Hindlimb muscle (tissue), 1 donor: Measurements from ENCODE around the gene HSD17B13. TPM values are rescaled to one million over a fixed set of nuclear protein-coding genes. Genes with fewer than 3 reads are reported as not detected.

ENCODE experiments used
- DNase-seq: peaks from one replicate; pipeline ENCODE4 v3.0.0-alpha.2; 2013
- polyA plus RNA-seq: library from polyadenylated mRNA; unstranded; fragments of 120-200 nt; gene quantifications from one replicate; pipeline ENCODE4 v1.2.1, GENCODE V29; 2013; ENCODE audit not compliant: insufficient read length

Gene HSD17B13
- polyA plus RNA-seq, 1 donor: not detected

DNA sequence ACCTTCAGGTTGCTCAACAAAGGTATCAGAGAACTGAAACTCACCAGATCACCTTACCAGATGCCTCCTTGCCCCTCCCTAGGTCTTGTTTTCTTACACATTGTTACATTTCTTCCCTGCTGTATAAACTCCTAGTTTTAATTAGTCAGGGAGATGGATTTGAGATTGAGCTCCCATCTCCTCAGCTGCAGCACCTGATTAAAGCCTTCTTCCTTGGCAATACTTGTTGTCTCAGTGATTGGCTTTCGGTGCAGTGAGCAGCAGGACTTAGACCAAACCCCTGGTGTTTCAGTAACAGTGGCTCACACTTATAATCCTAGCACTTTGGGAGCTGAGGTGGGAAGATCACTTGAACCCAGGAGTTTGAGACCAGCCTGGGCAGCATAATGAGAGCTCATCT lies 59.8 kb downstream of the HSD17B13 start:
- DNase-seq: no peak

DNA sequence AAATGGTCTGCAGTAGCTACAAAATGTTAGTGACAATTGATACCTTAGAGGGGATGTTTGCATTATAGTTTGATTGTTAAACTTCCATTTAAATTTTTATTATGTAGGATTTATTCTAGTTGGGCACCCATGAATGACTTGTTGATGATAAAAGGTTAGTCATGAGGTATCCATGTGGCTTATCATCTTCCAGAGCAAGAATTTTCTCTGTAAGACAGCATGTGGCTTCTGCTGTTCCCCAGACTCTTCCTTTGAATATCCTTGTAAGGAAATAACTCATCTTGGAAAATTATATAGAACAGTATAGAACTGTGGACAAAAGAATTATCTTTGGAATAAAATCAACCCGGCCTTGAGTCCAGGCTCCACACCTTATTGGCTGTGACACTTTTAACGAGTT lies 62.2 kb downstream of the HSD17B13 start:
- no peak for DNase-seq

DNA sequence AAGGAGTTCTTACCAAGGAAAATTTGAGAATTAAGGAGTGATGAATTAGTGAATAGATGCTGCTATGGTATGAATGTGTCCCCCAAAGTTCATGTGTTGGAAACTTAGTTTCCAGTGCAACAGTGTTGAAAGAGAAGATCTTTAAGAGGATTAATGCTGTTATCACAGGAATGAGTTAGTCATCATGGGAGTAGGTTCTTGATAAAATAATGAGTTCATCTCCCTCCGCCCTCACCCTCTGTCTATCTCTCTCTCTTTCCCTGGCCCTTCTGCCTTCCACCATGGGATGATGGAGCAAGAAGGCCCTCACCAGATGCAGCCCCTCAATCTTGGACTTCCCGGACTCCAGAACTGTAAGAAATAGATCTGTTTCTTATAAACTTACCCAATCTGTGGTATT lies 64.0 kb downstream of the HSD17B13 start:
- no peak for DNase-seq

DNA sequence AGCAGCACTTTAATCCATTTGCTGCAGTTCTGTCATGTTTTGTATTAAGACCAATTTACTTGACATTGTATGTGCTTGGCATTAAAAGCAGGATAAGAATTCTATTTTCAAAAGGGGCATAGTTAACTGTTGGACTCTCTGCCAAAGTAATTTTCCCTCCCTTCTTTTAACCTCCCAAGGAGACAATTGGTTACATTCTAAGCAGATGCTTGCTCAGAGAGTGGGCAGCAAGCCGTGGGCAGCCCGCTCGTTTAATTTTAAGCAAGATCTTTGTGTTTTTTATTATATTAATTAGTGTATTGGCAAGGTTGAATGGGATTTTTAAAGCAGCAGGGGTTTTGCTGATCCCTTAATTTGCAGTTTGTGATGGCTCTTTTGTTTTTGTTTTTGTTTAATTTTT lies 65.2 kb downstream of the HSD17B13 start:
- DNase-seq: no peak

DNA sequence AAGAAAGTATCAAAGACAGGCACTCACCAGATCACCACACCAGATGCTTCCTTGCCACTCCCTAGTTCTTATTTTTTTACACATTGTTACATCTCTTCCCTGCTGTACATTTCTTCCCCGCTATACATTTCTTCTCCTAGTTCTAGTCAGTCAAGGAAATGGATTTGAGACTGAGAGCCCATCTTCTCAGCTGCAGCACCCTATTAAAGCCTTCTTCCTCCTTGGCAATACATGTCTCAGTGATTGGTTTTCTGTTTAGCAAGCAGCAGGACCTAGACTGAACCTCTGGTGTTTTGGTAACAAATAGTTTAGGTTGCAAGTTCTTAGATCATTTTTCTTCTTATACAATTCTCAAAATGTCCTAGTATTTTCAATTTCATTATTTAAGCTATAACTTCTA lies 66.9 kb downstream of the HSD17B13 start:
- DNase-seq: no peak

Other genes starting within 250 kb of the HSD17B13 start
- 9.3 TPM for gene KLHL8, start 102.3 kb downstream of the HSD17B13 start, polyA plus RNA-seq
- 18.9 TPM for gene HSD17B11, start 68.3 kb upstream of the HSD17B13 start, polyA plus RNA-seq
- gene NUDT9, start 99.7 kb upstream of the HSD17B13 start, polyA plus RNA-seq: 26.0 TPM
- gene SPARCL1, start 206.5 kb upstream of the HSD17B13 start, polyA plus RNA-seq: 183 TPM